Activated B cell treated with CpG ODN at 0.5 μM for 24 hours (primary cell): ENCODE measurements around the gene SERPINA10. TPM values are rescaled to one million over a fixed set of nuclear protein-coding genes. Genes with fewer than 3 reads are reported as not detected.

Source experiments
- ATAC-seq: fragments of 200-7000 bp; cut with Tn5 transposase; one replicate; pipeline ENCODE4 v1.10.0; 2021; ENCODE audit warnings: low read depth, mild to moderate bottlenecking, moderate library complexity
- CTCF ChIA-PET: fragments of 350-600 bp; sonication (Branson Sonifier 250); formaldehyde crosslinking; loops from one replicate; lab custom pipeline; 2021; ENCODE audit warnings: antibody characterized with exemption; lab: Charles Lee
- POLR2A ChIA-PET: fragments of 350-600 bp; sonication (Branson Sonifier 250); formaldehyde crosslinking; loops from one replicate; lab custom pipeline; 2021; ENCODE audit warnings: antibody characterized with exemption; lab: Charles Lee
- DNase-seq: peaks from one replicate; pipeline ENCODE4 v3.0.0; 2022
- H3K27ac Mint-ChIP-seq: one replicate; pipeline ENCODE4 v1.8.0; 2020; ENCODE audit warnings: mixed read lengths
- H3K27me3 Mint-ChIP-seq: one replicate; pipeline ENCODE4 v1.8.0; 2021; ENCODE audit warnings: mixed read lengths
- H3K36me3 Mint-ChIP-seq: one replicate; pipeline ENCODE4 v1.8.0; 2021; ENCODE audit warnings: low read depth, mixed read lengths
- H3K4me1 Mint-ChIP-seq: one replicate; pipeline ENCODE4 v1.8.0; 2021; ENCODE audit warnings: mixed read lengths
- H3K4me3 Mint-ChIP-seq: one replicate; pipeline ENCODE4 v1.8.0; 2020; ENCODE audit warnings: mild to moderate bottlenecking, mixed read lengths
- H3K9me3 Mint-ChIP-seq: one replicate; pipeline ENCODE4 v1.8.0; 2020; ENCODE audit warnings: mixed read lengths
- CTCF ChIP-seq: fragments of 200-600 bp; IDR thresholded peaks from one replicate; pipeline ENCODE4 v1.8.0; 2022; ENCODE audit warnings: antibody characterized with exemption, mild to moderate bottlenecking
- intact Hi-C: fragments of 100-400 bp; cut with micrococcal nuclease; formaldehyde crosslinking; loops from one replicate; pipeline ENCODE4 v1.15.1; 2024
- total RNA-seq: library from RNA; stranded (reverse); gene quantifications from 2 replicates; pipeline ENCODE4 v1.2.3, GENCODE V29; 2022

The SERPINA10 gene
- total RNA-seq, 1 donor from 2014 or later = not detected

- Mint-ChIP-seq H3K27ac (no peak overlapping the region), H3K4me1 (no peaks in the 10 kb centered on the region), H3K4me3 (no peak overlapping the region), H3K27me3 (peaks cover 2% of the 10 kb centered on the region), H3K9me3 (peaks cover 2% of the 10 kb centered on the region), H3K36me3 (no peaks in the 10 kb centered on the region)
- TF ChIP-seq CTCF = no peak
- no peak for ATAC-seq
- ChIA-PET CTCF (no interaction called here), POLR2A (no interaction called here)
- intact Hi-C loops = no loop called here
- DNase-seq = no peak
Observed at GRCh38 chr14:94330857-94331256, 37.8 kb upstream of the SERPINA10 start.

- ChIA-PET CTCF (no interaction called here), POLR2A (no interaction called here)
- intact Hi-C loops = no loop called here
- Mint-ChIP-seq H3K36me3 (no peaks in the 10 kb centered on the region), H3K27ac (no peak overlapping the region), H3K27me3 (peaks cover 2% of the 10 kb centered on the region), H3K4me3 (no peak overlapping the region), H3K4me1 (no peaks in the 10 kb centered on the region), H3K9me3 (peaks cover 2% of the 10 kb centered on the region)
- ATAC-seq (no peak), DNase-seq (no peak)
- no peak for TF ChIP-seq CTCF
Observed at GRCh38 chr14:94330432-94330831, 37.4 kb upstream of the SERPINA10 start.

GRCh38 chr14:94329857-94330256 lies 36.8 kb upstream of the SERPINA10 start:
- ChIA-PET CTCF (no interaction called here), POLR2A (no interaction called here)
- H3K4me1 Mint-ChIP-seq = no peaks in the 10 kb centered on the region
- H3K9me3 Mint-ChIP-seq = peaks cover 2% of the 10 kb centered on the region
- no peaks in the 10 kb centered on the region for H3K36me3 Mint-ChIP-seq
- no peak for TF ChIP-seq CTCF
- H3K27ac Mint-ChIP-seq = no peak overlapping the region
- intact Hi-C loops = no loop called here
- no peak overlapping the region for H3K4me3 Mint-ChIP-seq
- H3K27me3 Mint-ChIP-seq = no peaks in the 10 kb centered on the region
- ATAC-seq (no peak), DNase-seq (no peak)

GRCh38 chr14:94328196-94328595 lies 35.1 kb upstream of the SERPINA10 start:
- intact Hi-C loops = no loop called here
- H3K36me3 Mint-ChIP-seq = no peaks in the 10 kb centered on the region
- H3K4me3 Mint-ChIP-seq = no peak overlapping the region
- ATAC-seq (no peak), DNase-seq (no peak)
- no peak overlapping the region for H3K27ac Mint-ChIP-seq
- CTCF ChIA-PET = no interaction called here
- no peaks in the 10 kb centered on the region for H3K4me1 Mint-ChIP-seq
- POLR2A ChIA-PET = no interaction called here
- H3K27me3 Mint-ChIP-seq = no peaks in the 10 kb centered on the region
- no peak for TF ChIP-seq CTCF
- peaks cover 2% of the 10 kb centered on the region for H3K9me3 Mint-ChIP-seq

- no peak within 1 kb of the TSS for H3K27ac Mint-ChIP-seq
- H3K27me3 Mint-ChIP-seq = no peaks in the 10 kb centered on the region
- ATAC-seq = no peak
- no peak within 1 kb of the TSS for H3K4me3 Mint-ChIP-seq
- ChIA-PET CTCF (no interaction called here), POLR2A (no interaction called here)
- intact Hi-C loops = no loop called here
- DNase-seq = no peak
- H3K4me1 Mint-ChIP-seq = no peaks in the 10 kb centered on the region
- TF ChIP-seq CTCF = no peak
- no peaks in the 10 kb centered on the region for H3K36me3 Mint-ChIP-seq
- peaks cover 2% of the 10 kb centered on the region for H3K9me3 Mint-ChIP-seq
Observed at GRCh38 chr14:94322648-94323570, 29.8 kb upstream of the SERPINA10 start, which contains the start of gene SERPINA6. SERPINA6 (minus strand) TSS chr14:94323336; CDS start chr14:94314648, 8,688 bp downstream.
